OCI-LY1 (cell line): ENCODE measurements around the gene TPBGL.

ENCODE experiments used
- H2AFZ ChIP-seq: fragments of 200-600 bp; sonication (generic), shearing (Covaris generic); 2 replicates; pipeline ENCODE4 v1.6.0; 2014; ENCODE audit warnings: antibody characterized with exemption, mild to moderate bottlenecking, low read length
- H3F3A ChIP-seq: fragments of 200-600 bp; sonication (generic), shearing (Covaris generic); 2 replicates; pipeline ENCODE4 v1.6.0; 2014; ENCODE audit warnings: mild to moderate bottlenecking, antibody characterized with exemption, low read length, moderate library complexity; ENCODE audit not compliant: insufficient read depth
- H3K27ac ChIP-seq: fragments of 200-600 bp; sonication (generic); 2 replicates; pipeline ENCODE4 v1.5.1; 2014; ENCODE audit warnings: low read length, mixed run types, mild to moderate bottlenecking, low read depth; ENCODE audit not compliant: poor library complexity, severe bottlenecking
- H3K27me3 ChIP-seq: fragments of 200-600 bp; sonication (generic); 2 replicates; pipeline ENCODE4 v1.6.0; 2014; ENCODE audit warnings: antibody characterized with exemption, mild to moderate bottlenecking, low read length, moderate library complexity; ENCODE audit not compliant: insufficient read depth
- H3K36me3 ChIP-seq: fragments of 200-600 bp; sonication (generic); 2 replicates; pipeline ENCODE4 v1.6.1; 2014; ENCODE audit warnings: mild to moderate bottlenecking, antibody characterized with exemption, low read length, moderate library complexity, mixed read lengths; ENCODE audit not compliant: insufficient read depth
- H3K4me1 ChIP-seq: fragments of 200-600 bp; sonication (generic); 2 replicates; pipeline ENCODE4 v1.5.1; 2014; ENCODE audit warnings: mild to moderate bottlenecking, low read length, moderate library complexity; ENCODE audit not compliant: insufficient read depth, severe bottlenecking
- H3K4me2 ChIP-seq: fragments of 200-600 bp; sonication (generic), shearing (Covaris generic); 2 replicates; pipeline ENCODE4 v1.6.1; 2014; ENCODE audit warnings: low read length
- H3K4me3 ChIP-seq: fragments of 200-600 bp; sonication (generic); 2 replicates; pipeline ENCODE4 v1.5.1; 2014; ENCODE audit warnings: low read length, low read depth, mild to moderate bottlenecking, mixed read lengths; ENCODE audit not compliant: poor library complexity, severe bottlenecking
- H3K79me2 ChIP-seq: fragments of 200-600 bp; shearing (Covaris generic); 2 replicates; pipeline ENCODE4 v1.6.1; 2016; ENCODE audit warnings: mixed run types, low read length, mixed read lengths; ENCODE audit not compliant: insufficient read depth
- H3K9ac ChIP-seq: fragments of 200-600 bp; sonication (generic), shearing (Covaris generic); 2 replicates; pipeline ENCODE4 v1.6.1; 2014; ENCODE audit warnings: mild to moderate bottlenecking, low read length, mixed read lengths
- H3K9me2 ChIP-seq: fragments of 200-600 bp; sonication (generic), shearing (Covaris generic); 2 replicates; pipeline ENCODE4 v1.6.1; 2014; ENCODE audit warnings: low read depth, mild to moderate bottlenecking, low read length, mixed read lengths
- H3K9me3 ChIP-seq: fragments of 200-600 bp; shearing (Covaris generic); 2 replicates; pipeline ENCODE4 v1.6.1; 2014; ENCODE audit warnings: low read length, mixed read lengths
- H4K20me1 ChIP-seq: fragments of 200-600 bp; sonication (generic), shearing (Covaris generic); 2 replicates; pipeline ENCODE4 v1.6.0; 2016; ENCODE audit warnings: mild to moderate bottlenecking, low read length; ENCODE audit not compliant: insufficient read depth
- CTCF ChIP-seq: fragments of 200-600 bp; sonication (generic), shearing (Covaris generic); IDR thresholded peaks from 2 replicates; pipeline ENCODE4 v1.5.1; 2017; ENCODE audit warnings: mild to moderate bottlenecking, antibody characterized with exemption, low read length, moderate library complexity, mixed read lengths
- EZH2 ChIP-seq: fragments of 200-600 bp; sonication (generic), shearing (Covaris generic); IDR thresholded peaks from 2 replicates; pipeline ENCODE4 v1.8.0; 2017; ENCODE audit warnings: borderline replicate concordance, mixed run types, mild to moderate bottlenecking, antibody characterized with exemption, low read length, moderate library complexity, mixed read lengths

TPBGL gene

GRCh38 chr11:75203641-75204011, 36.9 kb upstream of the TPBGL start:
- no peaks in the 10 kb centered on the region for H3K27me3 ChIP-seq
- no peak overlapping the region for H3K4me2 ChIP-seq
- H3K9ac ChIP-seq = no peak overlapping the region
- no peaks in the 10 kb centered on the region for H4K20me1 ChIP-seq
- H2AFZ ChIP-seq = no peak overlapping the region
- no peak overlapping the region for H3K27ac ChIP-seq
- no peak for TF ChIP-seq CTCF
- TF ChIP-seq EZH2 = no peak
- H3K79me2 ChIP-seq = no peaks in the 10 kb centered on the region
- no peaks in the 10 kb centered on the region for H3K9me2 ChIP-seq
- H3K36me3 ChIP-seq = no peaks in the 10 kb centered on the region
- no peaks in the 10 kb centered on the region for H3K4me1 ChIP-seq
- no peaks in the 10 kb centered on the region for H3F3A ChIP-seq
- no peak overlapping the region for H3K4me3 ChIP-seq
- no peaks in the 10 kb centered on the region for H3K9me3 ChIP-seq

- no peaks in the 10 kb centered on the region for H3K9me2 ChIP-seq
- no peak overlapping the region for H3K27ac ChIP-seq
- TF ChIP-seq EZH2 (no peak), CTCF (no peak)
- H3K79me2 ChIP-seq = no peaks in the 10 kb centered on the region
- no peak overlapping the region for H2AFZ ChIP-seq
- H3K4me1 ChIP-seq = no peaks in the 10 kb centered on the region
- H3K36me3 ChIP-seq = no peaks in the 10 kb centered on the region
- no peak overlapping the region for H3K4me3 ChIP-seq
- H3K4me2 ChIP-seq = no peak overlapping the region
- no peak overlapping the region for H3K9ac ChIP-seq
- H3F3A ChIP-seq = no peaks in the 10 kb centered on the region
- H4K20me1 ChIP-seq = no peaks in the 10 kb centered on the region
- no peaks in the 10 kb centered on the region for H3K27me3 ChIP-seq
- H3K9me3 ChIP-seq = no peaks in the 10 kb centered on the region
Measured at GRCh38 chr11:75204012-75204674, 36.4 kb upstream of the TPBGL start.

- Histone ChIP-seq H3K9me2 (no peaks in the 10 kb centered on the region), H3K4me1 (no peaks in the 10 kb centered on the region), H3K4me3 (no peak overlapping the region), H2AFZ (no peak overlapping the region), H3K4me2 (no peak overlapping the region), H3K9ac (no peak overlapping the region), H3K9me3 (no peaks in the 10 kb centered on the region), H3K79me2 (no peaks in the 10 kb centered on the region), H3F3A (no peaks in the 10 kb centered on the region), H3K36me3 (no peaks in the 10 kb centered on the region), H3K27me3 (no peaks in the 10 kb centered on the region), H4K20me1 (no peaks in the 10 kb centered on the region), H3K27ac (no peak overlapping the region)
- TF ChIP-seq CTCF (peak; percentile 88), EZH2 (no peak)
Measured at GRCh38 chr11:75204685-75205563, 35.6 kb upstream of the TPBGL start.
